Stimulated activated CD8-positive, alpha-beta memory T cell treated with anti-CD3 and anti-CD28 coated beads, Interleukin-12 subunit alpha, Interleukin-12 subunit beta, amount 100 ng/mL, for 1 hour (primary cell): ENCODE data around the gene CHRNA4.

Experiments used
- DNase-seq: peaks from one replicate; pipeline ENCODE4 v3.0.0-alpha.2; 2020; ENCODE audit warnings: low read depth

Gene CHRNA4

DNA sequence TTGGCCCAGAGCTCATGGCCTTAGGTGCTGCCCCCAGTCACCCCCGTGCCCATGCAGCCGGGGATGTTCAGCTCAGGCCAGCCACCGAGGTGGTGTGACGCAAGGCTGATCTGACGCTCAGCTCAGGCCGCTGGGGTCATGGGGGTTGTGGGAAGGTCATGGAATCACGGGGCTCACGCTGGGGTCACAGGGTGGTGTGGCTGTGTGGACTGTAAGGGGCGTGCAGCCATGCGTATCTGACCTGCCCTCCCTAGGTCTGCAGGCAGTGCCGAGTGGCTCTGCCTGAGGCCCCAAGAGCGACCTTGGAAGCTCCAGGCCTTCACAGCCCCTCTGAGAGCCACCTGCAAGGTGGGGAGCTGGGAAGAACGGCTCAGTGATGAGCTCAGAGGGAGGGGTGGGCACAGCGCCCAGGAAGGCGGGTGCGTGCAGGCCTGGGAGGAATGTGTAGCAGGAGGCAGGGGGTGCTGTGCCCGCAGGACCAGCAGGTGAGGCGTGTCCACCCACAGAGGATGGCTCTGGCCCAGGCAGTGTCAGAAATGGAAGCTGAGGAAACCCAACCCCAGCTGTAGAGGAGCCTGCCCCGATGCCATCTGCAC lies 27.8 kb downstream of the CHRNA4 start:
- no peak for DNase-seq

DNA sequence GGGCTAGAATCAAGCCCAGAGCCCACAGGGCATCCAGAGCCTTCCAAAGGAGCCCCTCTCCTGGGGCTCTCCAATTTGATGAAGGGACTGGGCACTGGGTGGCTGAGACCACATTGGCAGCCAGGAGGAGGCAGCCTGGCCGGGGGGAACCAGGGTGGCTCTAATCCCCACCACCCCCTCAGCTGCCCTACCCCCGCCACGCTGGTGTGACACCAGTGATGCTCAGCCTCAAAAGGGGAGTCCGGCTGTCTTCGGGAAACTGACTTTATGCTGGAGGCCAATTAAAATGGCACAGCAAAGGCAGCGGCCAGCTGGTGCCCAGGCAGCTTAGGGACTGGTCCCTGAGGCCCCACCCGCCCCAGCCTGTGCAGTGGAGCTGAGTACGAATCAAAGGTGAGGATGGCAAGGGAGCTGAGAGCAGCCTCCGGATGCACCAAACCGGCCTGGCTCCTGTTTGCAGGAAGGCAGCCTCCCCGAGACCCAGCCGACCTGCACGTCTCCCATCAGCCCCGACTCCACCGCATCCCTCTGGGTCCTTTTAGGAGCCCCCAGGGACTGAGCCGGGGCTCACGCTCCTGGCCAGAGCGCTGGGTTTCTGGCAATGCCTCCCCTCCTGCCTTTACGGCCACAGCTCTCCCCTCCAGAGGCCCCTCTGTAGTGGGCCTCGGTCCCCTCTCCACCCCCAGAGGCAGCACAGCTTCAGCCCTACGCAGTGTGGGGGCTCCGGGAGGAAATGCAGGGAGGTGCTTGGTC lies 28.5 kb downstream of the CHRNA4 start:
- no peak for DNase-seq

DNA sequence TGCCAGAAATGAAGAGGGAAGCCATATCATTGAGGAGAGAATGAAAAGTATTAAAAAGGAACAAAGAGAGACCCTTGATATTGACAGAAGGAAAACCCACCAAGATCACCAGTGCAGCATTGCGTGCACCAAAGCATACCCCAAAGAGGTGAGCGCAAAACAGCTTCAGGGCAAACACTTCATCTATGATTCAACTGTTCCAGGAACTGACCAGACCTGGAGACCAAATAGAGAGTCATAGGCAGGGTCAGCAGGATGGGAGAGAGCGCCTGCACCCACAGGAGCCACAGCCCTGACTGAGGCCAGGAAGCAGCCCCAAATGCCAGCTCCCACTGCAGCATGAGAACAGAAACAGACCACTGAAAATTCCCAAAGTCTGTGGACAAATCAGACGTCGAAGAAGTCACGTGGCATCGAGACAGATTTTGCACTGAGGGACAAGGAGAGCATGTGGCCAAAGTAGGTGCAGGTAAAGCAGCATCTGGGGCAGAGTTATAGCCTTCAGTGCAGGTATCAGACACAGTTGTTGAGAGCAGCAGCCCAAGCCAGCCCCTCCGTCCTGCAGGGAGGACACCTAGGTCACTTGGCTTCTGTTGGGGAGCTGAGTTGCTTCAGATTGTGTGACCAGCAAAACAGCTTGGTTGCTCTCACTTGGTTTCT lies 29.3 kb downstream of the CHRNA4 start:
- DNase-seq, result no peak

DNA sequence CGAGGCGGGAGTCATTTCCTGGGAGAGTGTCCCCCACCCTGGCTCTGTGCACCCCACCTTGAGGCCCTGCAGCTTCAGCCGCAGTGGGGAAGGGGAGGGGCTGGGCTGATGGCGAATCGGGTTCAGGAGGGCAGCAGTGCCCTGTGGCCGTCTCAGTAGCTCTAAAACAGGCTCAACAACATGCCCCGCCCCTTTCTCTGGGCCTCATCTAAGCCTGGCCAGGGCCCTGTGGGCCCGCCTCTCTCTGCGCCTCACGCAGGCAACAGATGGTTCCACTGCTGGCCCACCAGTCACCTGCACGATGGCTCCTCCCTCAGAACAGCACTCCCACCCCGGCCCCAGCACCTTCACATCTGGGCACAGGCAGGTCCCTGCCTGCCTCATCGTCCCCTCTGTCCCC lies 30.2 kb downstream of the CHRNA4 start:
- no peak for DNase-seq

DNA sequence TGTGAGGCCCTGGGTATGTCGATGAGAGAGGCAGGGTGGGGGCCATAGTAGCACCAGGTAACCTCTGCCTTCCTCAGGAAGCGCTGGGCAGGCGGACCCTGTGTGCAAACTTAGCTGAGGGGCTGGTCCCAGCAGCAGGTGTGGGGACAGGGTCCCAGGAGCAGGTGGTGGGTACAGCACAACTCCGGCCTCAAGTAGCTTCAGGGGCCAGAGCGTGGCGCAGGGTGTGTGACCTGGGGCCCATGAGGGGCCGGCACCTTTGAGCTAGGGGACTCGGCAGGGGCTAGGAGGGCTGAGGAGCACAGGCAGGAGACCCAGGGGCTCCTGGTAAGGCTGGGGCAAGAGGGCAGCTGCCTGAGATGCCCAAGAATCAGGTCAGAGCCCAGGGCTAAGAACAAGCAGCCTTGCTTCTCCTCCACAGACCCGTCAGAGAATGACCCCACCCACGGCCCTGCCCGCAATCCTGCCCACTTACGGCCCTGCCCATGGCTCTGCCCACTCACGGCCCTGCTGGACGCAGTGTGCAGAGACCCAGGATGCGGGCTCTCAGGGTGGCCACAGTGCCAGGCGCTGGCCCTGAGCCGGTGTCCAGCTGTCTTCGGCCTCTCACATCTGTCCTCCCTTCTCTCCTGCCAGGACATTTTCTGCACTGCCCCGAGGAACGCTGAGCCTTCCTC lies 30.9 kb downstream of the CHRNA4 start:
- DNase-seq, result no peak

DNA sequence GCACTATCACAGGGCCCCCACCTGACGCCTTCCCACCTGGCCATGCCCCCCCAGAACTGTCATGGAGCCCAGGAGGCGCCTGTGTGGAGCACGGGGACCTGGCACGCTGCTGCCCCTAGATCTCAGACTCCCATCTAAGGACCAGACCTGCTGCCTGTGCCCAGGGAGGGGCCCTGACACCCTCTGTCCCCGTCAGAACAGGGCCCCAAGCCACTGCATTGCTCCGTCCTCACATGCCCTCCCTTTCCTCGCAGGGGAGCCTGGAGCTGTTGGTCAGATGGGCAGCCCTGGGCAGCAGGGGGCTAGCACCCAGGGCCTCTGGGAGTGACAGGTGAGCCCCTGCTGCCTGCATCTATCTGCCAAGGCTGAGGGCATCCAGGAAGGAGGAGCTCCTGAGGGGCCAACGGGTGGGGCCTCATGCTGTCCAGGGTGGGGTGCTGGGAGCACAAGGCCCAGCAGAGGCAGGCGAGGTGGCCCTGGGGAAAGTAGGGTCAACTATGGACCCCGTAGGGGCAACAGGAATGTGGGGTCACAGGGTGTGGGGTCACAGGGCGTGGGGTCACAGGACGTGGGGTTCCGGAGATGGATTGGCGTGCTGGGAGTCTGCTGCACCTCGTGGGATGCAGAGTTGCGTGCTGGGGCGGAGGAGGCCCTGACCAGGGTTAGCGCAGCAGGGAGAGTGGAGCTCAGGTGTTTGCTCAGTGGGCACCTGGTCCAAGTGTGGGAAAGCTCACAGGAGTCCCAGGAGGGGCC lies 31.6 kb downstream of the CHRNA4 start:
- no peak for DNase-seq

DNA sequence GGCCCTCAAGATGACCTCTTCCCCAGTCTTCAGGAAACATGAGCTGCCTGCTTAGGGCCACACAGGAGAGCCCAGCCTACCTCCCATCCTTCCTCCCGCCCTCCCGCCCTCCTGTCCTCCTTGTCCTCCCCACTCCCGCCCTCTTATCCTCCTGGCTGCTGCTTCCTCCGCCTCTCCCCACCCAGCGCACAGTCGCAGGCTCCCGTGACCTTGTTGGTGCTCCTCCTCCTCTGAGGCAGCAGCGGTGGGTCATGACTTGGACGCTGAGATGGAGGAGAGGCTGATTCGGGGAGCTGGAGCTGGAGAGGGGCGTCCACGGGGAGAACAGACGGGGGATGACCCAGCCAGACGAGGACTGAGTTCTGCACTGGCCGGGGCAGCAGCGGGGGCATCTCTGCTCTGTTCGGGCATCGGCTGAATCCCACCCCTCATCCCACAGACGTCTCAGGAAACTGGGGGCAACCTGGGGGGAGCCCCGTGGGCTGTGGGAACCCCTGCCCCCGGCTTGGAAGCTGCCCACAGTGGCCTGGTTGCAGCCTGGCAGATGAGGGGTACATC lies 32.4 kb downstream of the CHRNA4 start:
- DNase-seq, result no peak

DNA sequence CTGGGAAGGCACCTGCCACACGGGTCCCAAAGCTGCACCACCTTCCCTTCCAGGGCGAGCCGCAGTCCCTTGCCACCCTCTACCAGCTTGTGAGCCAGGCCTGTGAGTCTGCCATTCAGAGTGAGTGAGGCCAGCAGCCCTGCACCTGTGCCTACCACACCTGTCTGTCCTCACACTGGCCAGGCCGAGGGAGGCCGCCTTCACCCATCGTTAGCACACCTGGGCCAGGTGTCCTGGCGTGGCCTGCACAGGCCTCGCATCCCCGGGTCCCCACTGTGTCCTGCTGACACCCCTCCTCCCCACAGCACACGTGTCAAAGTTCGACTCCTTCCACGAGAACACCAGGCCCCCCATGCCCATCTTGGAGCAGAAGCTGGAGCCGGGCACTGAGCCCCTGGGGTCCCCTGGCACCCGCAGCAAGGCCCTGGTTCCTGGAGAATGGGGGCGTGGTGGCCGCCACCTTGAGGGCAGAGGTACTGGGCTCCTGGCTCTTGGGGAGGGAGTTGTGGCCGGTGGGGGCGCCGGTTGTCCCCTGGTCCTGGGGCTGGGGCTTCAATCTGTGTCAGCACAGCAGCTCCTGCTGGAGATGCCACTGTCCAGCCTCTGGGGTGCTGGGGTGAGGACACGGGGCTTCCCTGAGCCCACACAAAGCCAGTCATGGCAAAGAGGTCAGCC lies 33.0 kb downstream of the CHRNA4 start:
- no peak for DNase-seq

DNA sequence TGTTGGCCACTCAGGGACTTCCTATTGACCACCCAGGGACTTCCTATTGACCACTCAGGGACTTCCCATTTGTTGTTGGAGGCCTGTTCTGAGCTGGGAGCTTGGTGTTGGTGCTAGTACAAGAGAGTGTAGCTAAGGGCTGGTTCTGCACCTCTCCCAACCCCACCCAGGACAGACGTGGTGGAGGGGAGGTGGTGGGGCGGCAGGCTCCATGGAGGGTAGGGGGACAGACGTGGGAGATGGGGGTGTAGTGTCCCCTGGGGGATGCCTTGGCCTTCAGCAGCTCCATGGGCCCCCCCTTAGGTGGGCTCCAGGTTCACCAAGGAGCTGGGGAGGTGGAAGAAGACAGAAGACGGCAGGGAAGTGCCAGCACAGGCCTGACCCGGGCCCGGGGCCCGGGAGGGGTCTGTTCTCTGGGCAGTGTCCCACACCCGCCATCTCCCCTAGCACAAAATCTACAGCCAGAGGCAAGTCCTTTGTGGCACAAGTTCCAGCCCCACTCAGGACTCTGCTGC lies 33.9 kb downstream of the CHRNA4 start:
- no peak for DNase-seq

DNA sequence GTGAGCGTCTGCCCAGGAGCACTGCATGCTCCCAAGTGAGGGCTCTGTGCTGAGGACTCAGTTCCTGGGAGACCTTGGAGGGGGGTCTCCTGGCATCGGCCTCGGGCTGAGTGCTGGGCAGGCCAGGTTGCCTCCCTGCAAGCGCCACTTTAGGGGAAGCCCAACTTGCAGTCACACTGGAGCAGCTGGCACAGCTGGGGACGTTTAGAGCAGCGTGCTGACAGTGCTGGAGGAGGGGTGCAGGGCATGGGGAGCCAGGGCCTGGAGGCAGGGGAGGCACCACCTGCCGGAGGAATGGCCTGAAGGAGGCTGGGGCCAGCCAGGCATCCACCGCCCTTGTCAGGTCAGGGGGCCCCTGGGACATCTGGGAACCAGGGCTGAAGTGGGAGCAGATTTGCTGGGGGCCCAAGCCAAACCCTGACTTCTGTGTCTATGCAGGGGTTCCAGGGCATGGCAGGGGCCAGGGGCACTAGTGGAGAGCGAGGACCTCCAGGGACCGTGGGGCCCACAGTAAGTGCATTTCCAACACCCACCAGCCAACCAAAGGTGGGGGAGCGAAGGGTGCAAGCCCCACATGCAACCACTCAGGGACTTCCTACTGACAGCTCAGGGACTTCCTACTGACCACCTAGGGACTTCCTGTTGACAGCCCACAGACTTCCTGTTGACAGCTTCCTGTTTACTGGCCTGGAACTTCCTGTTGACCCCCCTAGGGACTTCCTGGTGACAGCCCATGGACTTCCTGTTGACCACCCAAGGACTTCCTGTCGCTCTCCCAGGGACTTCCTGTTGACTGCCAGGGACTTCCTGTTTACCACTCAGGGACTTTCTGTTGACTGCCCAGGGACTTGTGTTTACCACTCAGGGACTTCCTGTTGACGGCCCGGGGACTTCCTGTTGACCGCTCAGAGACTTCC lies 34.6 kb downstream of the CHRNA4 start:
- DNase-seq, result no peak

DNA sequence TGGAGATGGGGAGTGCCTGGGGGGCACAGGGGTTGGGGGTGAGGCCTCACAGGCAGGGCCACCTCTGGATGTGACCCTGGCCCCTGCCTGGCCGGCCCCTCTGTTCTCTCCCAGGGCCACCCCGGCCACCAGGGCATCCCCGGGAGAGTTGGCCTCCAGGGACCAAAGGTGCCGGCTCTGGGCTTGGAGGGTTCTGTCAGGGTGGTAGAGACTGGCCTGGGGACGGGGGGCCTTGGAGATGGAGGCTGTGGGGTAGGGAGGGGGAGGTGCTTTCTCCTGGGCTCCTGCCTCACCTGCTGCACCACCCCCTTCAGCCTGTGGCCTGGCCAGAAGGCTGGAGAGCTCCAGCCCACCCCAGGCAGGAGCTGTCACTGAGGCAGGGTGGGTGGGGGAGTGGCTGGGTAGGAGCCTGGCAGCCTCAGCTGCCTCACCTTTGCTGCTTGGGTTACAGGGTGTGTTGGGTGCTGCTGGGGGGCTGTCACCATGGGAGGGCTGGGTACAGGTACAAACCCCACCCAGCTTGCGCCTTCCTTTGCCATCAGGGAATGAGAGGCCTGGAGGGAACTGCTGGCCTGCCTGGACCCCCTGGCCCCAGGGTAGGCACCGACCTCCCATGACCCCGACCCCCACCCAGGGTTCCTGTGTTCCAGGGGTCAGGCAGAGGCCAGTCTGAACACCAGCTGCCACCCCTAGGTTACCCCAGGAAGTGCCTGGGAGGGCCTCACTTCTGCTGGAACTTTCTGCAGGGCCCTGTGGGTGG lies 35.4 kb downstream of the CHRNA4 start:
- DNase-seq, result no peak

DNA sequence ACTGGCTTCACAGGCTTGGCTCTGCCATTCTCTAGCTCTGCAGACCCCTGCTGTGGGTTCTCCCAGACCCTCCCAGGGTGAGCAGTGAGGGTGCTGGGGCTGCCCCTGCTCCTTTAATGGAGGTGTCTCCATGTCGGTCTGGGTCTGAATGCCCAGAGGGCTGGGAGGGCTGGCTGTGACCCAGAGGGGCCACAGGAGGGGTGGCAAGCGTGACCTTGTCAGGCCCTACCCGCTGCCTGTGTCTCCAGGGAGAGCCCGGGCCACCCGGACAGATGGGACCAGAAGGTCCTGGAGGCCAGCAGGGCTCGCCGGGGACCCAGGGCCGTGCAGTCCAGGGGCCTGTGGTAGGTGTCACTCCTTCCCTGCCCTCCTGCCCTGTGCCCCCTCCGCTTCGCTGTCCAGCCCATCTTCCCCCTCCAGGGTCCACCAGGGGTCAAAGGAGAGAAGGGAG lies 36.1 kb downstream of the CHRNA4 start:
- no peak for DNase-seq

DNA sequence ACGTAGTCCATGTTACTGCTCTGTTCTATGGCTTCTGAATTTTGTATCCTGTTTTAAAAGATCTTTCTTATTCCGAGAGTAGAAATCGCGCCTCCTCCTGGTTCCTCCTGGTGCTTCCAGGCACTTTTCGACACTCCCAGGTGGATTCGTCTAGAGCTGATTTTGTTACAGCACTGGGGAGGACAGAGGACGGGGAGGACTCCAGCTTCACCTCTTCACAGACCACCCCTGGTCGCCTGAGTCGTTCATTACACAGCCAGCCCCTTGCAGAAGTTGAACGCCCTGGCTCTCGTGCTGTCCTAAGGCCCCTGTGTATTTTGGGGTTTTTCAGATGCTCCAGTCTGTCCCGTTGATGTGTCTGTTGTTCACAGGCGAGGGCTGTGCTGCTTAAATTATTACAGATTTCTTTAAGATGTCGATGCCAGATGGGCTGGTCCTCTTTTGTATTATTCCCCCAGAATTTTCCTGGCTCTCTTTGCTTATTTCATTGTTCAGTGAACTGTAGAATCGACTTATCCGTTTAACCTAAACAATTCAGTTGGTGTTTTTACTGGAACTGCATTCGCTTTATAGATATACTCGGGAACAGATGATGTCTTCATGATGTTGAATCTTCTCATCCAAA lies 37.7 kb downstream of the CHRNA4 start:
- no peak for DNase-seq

DNA sequence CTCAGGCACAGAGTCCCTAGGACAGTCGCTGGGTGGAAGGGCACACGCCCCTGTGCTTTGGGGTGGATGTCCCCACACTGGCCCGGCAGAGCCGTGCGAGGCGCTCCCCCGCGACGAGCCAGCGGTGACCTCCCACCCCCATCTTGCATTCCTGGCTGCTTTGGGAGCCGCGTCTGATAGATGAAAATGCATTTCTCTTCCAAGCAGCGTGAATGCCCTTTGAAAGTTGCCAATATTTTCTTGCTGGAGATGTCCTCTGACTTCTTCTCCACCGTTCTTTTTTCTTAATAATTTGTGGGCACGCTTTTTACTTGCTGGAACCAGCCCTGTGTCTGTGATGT lies 38.2 kb downstream of the CHRNA4 start:
- DNase-seq, result no peak

DNA sequence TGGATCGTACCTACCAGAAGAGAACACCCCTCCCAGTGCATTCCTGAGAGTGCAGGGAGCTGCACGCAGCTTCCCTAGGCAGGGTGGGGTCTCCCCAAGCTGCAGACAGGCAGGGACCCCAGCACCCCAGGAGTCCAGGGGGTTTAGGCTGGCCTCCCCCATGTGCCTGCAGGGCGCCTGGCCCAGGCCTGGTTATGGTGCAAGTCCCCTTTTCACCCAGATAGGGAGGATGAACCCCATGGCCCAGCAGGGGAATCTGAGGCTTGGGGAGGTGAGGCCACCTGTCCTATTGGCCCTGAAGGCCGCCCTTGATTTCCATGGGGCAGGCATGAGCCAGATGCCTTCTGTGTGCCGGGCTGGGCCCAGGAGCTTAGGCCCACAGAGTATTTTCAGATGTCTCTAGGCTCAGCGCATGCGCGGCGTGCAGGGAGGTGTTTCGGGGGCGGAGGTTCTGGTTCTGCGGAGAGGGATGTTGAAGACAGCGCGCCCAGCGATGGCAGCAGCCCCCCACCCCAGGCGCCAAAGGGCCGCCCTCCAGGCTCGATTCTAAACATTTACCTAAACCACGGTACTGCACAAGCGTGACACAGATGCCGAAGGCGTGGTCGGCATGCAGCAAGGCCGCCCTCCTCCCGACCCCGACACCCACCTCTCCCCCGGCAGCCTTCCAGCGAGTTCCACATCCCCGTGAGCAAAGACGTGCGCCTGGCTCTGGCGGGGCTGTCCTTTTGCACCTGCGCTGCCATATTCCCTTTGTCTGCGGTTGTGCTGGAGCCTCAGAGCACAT lies 38.8 kb downstream of the CHRNA4 start:
- DNase-seq, result no peak

DNA sequence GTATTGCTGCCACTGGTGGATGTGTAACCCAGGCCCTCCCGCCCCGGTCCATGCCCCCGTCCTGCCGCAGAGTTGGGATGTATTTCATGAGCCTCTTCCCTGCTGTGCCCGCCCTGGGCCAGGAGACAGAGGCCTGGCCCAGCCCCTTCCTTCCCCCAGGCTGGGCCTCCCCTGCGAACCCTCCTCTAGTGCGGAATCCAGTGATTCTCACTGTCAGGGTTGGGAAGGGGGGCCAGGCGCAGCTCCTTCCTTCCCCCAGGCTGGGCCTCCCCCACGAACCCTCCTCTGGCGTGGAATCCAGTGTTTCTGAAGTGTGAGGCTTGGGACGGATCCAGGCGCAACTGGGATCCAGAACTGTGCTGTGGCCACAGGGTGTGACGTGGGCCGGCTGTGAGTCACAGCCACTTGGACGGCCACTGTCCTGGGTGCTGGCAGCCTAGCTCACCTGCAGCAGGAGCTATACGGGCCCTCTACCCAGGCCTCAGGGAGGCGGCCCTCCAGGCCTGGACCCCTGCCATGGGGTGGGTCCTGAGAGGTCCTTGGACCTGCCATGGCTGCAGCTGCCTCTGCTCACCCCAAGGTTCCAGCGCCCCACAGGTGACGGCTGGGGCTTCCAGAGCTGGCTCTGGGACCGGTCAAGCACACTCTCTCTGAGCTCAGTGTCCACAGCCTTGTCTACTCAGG lies 39.9 kb downstream of the CHRNA4 start:
- no peak for DNase-seq

DNA sequence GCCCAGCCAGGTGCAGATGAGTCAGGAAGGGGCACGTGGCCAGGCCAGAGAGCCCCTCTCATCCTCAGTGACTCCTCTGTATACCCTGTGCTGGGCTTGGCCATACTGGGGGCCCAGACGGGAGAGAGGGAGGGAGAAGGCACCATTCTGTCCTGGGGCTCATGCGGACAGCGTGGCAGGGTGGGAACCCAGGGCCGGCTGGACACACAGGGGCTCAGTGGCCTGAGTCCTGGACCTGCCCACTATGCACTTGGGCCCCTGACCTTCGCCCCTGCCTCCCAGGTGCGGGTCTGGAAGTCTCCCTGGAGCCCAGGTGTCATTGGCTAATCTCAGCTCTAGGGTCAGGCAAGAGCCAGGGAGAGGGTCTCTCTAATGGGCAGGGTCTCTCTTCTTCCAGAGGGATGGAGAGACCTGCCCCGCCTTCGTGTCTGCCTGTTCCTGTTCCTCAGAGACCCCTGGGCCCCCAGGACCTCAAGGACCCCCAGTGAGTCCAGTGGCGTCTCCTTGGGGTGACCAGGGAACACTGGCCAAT lies 40.5 kb downstream of the CHRNA4 start:
- no peak for DNase-seq
